ENCODE data around the gene LDLR. TPM values are rescaled to one million over a fixed set of nuclear protein-coding genes. Genes with fewer than 3 reads are reported as not detected.
"Not testable (repeated sequence)": the region's sequence is repeated elsewhere in the genome, so short reads cannot be mapped to it uniquely, and the experiment has no call there.

The LDLR gene
- total RNA-seq, 1 donor from 2014 or later: 76.7 TPM

DNA sequence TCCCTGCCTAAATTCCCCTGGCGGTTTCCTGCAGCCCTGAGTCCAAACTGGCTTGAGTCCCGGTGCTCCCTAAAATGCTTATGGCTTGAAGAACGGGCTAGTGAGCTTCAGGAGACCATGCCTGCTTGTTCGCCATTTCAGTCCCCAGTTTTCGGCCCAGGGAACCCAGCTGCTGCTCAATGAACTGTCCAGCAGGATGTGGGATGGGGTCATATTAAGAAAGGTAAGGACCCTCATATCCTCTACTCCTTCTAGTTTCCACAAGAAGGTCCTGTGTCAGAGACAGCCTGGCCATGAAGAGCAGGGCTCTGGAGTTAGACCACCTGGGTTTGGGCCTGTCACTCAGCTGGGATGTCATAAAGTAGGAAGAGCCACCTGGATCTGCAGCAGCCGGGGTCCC, 83.3 kb downstream of the LDLR start:
- DNase-seq (ENCODE audit: low read depth): no peak

DNA sequence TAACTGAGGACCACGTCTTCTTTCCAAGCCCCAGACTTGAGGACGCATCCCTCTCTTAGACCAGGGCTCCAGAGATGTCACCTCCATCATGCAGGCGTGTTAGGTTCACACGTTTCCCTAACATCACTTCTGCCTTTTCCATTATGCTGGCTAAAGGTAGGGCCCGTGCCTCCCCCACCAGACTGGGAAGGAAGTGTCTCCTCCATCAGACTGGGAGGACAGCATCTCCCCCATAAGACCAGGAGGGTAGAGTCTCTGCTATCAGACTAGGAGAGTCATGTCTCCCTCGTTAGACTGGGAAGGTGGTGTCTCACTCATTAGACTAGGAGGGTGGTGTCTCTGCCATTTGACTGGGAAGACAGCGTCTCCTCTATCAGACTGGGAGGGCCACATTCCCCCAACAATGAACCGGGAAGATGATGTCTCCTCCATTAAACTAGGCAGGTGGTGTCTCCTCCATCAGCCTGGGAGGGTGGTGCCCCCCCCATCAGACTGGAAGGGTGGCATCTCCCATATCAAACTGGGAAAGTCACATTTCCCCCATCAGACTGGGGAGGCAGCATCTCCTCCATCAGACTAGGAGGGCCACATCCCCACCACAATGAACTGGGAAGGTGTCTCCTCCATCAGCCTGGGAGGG, 84.4 kb downstream of the LDLR start:
- no peak for DNase-seq (ENCODE audit: low read depth)

DNA sequence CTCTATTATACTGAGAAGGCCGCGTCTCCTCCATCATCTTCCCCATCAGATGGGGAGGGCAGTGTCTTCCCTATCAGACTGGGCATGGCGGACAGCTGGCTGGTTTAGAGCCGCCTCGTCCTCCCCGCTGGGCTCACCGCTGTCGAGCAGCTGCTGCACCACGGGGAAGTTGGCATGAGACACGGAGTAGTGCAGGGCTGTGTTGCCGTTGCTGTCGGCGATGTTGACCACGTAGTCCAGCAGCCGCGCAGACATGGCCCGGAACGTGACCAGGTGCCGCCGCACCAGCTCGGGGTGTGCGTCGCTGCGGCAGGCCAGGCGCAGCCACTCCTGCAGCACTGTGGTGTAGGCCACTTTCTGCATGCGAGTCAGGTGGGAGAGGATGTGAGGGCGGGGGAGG, 85.1 kb downstream of the LDLR start:
- no peak for DNase-seq (ENCODE audit: low read depth)

DNA sequence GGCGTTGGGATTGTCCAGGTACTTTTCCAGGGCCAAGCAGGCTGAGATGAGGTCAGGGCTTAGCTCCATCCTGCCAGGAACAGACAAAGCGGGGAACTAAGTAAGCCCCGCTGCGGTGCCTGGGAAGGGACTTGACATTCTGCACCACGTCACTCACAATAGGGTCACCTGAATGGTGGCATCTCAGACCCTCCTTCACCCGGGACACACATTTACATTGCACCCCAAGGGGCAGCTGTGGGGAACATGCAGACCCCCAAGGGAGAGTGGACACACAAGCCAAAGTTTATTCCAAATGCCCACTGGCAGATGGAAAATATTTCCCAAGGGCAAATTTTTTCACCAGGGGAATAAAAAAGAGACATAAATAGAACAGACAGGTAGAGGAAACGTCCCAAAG, 86.7 kb downstream of the LDLR start:
- no peak for DNase-seq (ENCODE audit: low read depth)

DNA sequence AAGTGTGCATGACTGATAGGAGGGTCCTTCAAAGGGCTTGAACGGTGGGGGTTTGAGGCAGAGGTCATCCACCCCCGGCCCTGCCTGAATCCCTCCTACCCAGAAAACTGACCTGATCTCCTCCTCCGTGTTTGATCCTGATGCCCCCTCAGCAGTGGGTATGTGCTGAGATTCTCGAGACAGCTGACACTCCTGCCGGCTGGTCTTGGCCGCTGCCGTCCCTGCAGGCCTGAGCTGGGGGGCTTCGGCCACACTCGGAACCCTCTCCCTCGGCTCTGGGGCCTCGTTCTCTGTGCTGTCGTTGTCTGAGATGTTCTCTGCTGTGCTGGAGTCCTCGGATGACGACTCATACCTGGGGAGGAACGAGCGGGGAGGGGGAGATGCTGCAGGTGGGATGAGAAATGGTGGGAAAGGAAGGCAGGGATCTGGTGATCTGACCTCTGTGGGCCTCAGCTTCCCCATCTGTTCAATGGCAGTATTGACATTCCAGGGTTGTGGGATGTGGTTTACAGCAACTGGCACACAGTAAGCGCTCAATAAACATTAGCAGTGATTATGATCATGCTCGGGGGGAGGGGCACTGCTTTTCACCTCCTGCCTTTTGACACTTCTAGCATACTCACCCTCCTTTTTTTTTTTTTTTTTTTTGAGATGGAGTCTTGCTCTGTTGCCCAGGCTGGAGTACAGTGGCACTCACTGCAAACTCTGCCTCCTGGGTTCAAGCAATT, 87.4 kb downstream of the LDLR start:
- no peak for DNase-seq (ENCODE audit: low read depth)

DNA sequence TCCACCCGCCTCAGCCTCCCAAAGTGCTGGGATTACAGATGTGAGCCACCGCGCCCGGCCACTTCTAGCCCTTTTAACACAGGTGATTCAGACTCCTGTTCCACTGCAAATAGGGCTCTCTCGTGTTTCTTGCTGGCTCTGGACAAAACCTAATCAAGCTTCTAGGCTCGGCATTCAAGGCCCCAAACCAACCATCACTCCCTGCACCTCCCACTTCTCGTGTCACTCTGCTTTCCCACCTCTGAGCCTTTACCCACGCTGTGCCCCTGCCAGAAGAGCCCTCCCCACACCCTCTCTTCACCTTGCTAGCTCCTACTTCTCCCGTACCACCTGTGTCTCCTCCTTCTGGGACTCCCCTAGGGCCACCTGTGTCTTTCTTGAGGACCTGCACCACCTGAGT, 88.3 kb downstream of the LDLR start:
- no peak for DNase-seq (ENCODE audit: low read depth)

DNA sequence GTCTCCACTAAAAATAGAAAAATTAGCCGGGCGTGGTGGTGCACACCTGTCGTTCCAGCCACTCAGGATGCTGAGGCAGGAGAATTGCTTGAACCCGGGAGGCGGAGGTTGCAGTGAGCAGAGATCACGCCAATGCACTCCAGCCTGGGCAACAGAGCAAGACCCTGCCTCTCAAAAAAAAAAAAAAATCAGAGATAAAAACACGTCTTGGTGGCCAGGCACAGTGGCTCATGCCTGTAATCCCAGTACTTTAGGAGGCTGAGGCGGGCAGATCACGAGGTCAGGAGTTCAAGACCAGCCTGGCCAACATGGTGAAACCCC, 89.8 kb downstream of the LDLR start:
- not testable (repeated sequence) for DNase-seq (ENCODE audit: low read depth)

DNA sequence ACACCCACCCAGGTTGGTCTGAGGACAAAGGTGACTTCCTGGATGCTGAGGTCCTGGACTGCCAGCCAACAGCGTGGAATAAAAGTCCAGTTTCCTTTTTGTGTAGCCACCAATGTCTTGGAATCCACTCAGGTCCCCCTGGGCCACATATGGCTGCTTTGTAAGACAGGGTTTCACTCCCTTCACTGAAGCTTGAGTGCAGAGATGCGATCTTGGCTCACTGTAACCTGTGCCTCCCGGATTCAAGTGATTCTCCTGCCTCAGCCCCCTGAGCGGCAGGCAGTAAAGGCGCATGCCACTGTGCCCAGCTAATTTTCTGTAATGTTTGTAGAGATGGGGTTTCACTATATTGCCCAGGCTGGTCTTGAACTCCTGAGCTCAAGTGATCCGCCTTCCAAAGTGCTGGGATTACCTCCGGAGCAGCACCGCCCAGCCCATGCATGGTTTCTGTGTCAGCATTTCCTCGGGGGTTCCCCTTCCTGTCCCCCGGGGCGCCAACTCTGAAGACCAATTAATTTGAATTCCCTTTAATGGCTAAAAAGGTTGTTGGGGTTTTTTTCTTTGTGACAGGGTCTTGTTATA, 90.5 kb downstream of the LDLR start:
- no peak for DNase-seq (ENCODE audit: low read depth)

DNA sequence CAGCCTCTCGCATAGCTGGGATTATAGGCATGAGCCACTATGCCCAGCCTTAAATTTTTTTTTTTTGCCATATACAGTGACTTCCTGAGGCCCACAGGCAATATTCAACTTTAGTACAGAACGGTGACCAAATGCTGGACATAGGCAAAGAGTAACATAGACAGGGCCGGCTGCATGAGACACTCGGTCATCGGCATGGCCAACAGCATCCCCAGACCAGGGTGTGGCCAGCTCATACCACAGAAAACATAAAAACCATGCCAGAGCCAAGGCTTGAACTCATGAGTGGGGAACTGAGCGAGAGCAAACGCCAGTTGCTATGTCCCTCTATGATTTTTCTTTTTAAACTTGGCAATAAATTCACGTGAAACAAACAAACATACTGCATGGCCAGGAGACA, 91.1 kb downstream of the LDLR start:
- no peak for DNase-seq (ENCODE audit: low read depth)

DNA sequence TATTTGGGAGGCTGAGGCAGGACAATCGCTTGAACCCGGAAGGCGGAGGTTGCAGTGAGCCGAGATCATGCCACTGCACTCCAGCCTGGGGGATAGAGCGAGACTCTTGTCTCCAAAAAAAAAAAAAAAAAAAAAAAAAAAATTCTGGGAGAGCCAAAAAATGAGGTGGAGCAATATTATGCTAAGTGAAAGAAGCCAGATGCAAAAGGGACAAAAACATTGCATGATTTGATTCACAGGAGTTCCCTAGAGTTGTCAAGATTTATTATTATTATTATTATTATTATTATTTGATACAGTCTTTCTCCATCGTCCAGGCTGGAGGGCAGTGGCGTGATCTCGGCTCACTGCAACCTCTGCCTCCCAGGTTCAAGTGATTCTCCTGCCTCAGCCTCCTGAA, 91.7 kb downstream of the LDLR start:
- DNase-seq (ENCODE audit: low read depth): not testable (repeated sequence)

DNA sequence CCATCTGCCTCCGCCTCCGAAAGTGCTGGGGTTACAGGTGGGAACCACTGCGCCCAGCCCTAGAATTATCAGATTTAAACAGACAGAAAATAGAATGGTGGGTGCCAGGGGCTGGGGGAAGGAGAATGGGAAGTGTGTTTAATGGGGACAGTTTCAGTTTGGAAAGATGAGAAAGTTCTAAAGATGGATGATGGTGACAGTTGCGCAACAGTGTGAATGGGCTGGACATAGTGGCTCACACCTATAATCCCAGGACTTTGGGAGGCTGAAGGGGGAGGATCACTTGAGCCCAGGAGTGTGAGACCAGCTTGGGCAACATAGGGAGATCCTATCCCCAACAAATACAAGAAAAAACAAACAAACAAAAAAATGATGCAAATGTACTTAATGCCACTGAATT, 92.2 kb downstream of the LDLR start:
- no peak for DNase-seq (ENCODE audit: low read depth)

Other genes with a start within 250 kb of the LDLR start
- gene C19orf38, start 241.0 kb upstream of the LDLR start, total RNA-seq: 0.85 TPM in 1 of 2 replicates, not detected in the other
- gene CARM1, start 217.9 kb upstream of the LDLR start, total RNA-seq: 18.6 and 37.3 TPM in 2 replicates
- gene YIPF2, start 160.8 kb upstream of the LDLR start, total RNA-seq: 67.5 and 148 TPM in 2 replicates
- gene TIMM29, start 160.7 kb upstream of the LDLR start, total RNA-seq: 38.9 and 48.6 TPM in 2 replicates
- gene SMARCA4, start 128.4 kb upstream of the LDLR start, total RNA-seq: 83.0 and 313 TPM in 2 replicates
- 1.5 and 29.3 TPM in 2 replicates for gene SPC24, start 66.3 kb downstream of the LDLR start, total RNA-seq
- 26.0 and 233 TPM in 2 replicates for gene KANK2, start 108.1 kb downstream of the LDLR start, total RNA-seq
- gene ANGPTL8, start 150.2 kb downstream of the LDLR start, total RNA-seq: not detected in 2 replicates
- gene DOCK6, start 173.1 kb downstream of the LDLR start, total RNA-seq: 5.9 and 27.1 TPM in 2 replicates
- gene TSPAN16, start 206.7 kb downstream of the LDLR start, total RNA-seq: not detected in 2 replicates

Measured in renal cortical epithelial cell (primary cell).